ENCODE data around the gene SLC44A4. TPM values are rescaled to one million over a fixed set of nuclear protein-coding genes. Genes with fewer than 3 reads are reported as not detected.

Gene SLC44A4
- total and polyA plus RNA-seq, 12 donors: 0.03 to 0.24 (median 0.14) TPM; not detected in 9

DNA sequence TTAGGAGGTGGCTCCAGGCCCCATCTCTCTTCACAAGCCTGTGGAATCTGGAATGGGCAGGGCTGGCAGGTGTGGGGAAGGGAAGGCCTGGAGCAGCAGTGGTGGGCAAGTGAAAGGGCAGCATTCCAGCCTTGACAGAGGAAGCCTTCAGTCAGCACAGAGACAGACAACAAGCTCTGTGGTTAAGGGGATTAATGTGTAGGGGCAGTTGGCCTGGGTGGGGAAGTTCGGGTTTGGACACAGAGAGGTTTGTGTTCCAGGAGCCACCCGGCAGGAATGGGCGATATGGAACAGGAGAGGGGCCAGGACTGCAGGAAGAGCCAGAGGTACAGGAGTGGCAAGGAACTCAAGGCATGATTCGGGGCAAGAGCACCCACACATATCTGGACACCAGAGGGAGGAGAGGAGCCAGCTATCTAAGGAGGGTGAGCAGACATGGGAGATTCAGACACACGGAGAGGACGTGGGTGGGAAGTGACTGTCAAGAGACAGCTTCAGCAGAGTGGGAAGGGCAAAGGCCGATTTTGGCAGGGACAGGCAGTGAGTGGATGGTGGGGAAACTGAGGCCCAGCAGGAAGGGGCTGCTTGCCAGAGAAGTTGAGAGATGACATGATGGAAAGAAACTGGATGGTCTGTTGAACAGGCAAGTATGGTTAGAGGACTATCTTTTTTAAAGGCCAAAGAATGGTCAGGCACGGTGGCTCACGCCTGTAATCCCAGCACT lies 2.5 kb upstream of the SLC44A4 start:
- peaks cover under 1 to 70% (median 54%) of the 10 kb centered on the region in 9 donors for H3K36me3 ChIP-seq
- no peak for DNase-seq
- intact Hi-C loops (cut with DNase I): no loop called here

DNA sequence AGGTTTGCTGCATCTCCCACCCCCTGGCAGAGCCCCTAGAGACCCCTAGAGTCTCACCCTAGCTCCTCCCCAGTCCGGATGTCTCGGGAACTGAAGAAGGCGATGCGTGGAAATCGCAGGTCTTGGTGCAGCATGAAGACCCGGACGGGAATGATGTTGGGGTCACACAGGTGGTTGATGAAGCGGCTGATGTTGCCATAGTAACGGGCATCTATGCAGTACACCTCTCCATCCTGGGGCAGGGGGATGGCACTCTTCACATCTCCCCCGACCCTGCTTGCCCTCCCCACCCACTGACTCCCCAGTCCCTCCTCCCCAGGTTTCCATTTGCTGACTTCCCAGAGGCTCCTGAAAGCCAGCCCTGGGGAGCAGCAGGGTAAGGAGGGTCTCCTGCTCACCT lies 1.8 kb upstream of the SLC44A4 start:
- Histone ChIP-seq H3K36me3 (peaks cover 0 to 63% (median 50%) of the 10 kb centered on the region in 9 donors), H3K27ac (no peak overlapping the region), H3K4me1 (no peaks in the 10 kb centered on the region), H3K9me3 (no peaks in the 10 kb centered on the region), H3K27me3 (no peaks in the 10 kb centered on the region), H3K4me3 (no peak overlapping the region)
- WGBS, 2 donors: 90 to 92% methylated on average over 10 of the region's 10 CpGs
- TF ChIP-seq, protein P1, sequence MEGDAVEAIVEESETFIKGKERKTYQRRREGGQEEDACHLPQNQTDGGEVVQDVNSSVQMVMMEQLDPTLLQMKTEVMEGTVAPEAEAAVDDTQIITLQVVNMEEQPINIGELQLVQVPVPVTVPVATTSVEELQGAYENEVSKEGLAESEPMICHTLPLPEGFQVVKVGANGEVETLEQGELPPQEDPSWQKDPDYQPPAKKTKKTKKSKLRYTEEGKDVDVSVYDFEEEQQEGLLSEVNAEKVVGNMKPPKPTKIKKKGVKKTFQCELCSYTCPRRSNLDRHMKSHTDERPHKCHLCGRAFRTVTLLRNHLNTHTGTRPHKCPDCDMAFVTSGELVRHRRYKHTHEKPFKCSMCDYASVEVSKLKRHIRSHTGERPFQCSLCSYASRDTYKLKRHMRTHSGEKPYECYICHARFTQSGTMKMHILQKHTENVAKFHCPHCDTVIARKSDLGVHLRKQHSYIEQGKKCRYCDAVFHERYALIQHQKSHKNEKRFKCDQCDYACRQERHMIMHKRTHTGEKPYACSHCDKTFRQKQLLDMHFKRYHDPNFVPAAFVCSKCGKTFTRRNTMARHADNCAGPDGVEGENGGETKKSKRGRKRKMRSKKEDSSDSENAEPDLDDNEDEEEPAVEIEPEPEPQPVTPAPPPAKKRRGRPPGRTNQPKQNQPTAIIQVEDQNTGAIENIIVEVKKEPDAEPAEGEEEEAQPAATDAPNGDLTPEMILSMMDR (IDR thresholded peaks at IDR 0.05): no peak
- ATAC-seq (no peak), DNase-seq (no peak)
- intact Hi-C loops (cut with DNase I): no loop called here

More for the DNA sequence above, 2.5 kb upstream of the SLC44A4 start:
- no peaks in the 10 kb centered on the region for H3K27me3 ChIP-seq
- H3K4me1 ChIP-seq: no peaks in the 10 kb centered on the region
- TF ChIP-seq, protein P1 (IDR thresholded peaks at IDR 0.05): no peak
- H3K4me3 ChIP-seq: no peak overlapping the region
- no peak for ATAC-seq
- no peaks in the 10 kb centered on the region for H3K9me3 ChIP-seq
- WGBS, 2 donors: 88 to 90% methylated on average over 9 of the region's 9 CpGs
- H3K27ac ChIP-seq: no peak overlapping the region

DNA sequence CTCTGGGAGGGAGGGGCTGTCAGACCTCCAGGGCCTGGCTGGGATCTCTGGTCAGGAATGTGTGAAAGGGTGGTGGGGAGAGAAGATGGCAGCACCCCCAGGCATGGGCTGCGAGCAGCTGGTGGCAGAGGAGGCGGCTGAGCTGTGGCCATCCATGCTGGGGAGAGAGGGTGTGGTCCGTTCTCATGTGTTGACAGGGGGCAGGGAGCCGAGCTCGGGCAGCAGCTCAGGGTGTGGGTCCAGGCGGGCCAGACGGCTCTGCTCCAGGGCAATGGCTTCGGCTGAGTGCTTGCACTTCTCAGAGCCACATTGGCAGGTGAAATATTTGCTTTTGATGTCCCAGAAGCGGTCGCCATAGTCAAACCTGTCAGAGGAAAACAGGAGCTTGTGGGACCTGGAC lies 1.1 kb upstream of the SLC44A4 start:
- no peak overlapping the region for H3K4me3 ChIP-seq
- intact Hi-C loops (cut with DNase I): no loop called here
- no peaks in the 10 kb centered on the region for H3K9me3 ChIP-seq
- no peak for ATAC-seq
- H3K27ac ChIP-seq: no peak overlapping the region
- no peak for DNase-seq
- WGBS, 2 donors: 72 to 79% methylated on average over 10 of the region's 10 CpGs
- H3K4me1 ChIP-seq: no peaks in the 10 kb centered on the region
- H3K36me3 ChIP-seq: peaks cover 0 to 56% (median 43%) of the 10 kb centered on the region in 9 donors
- TF ChIP-seq, protein P1 (IDR thresholded peaks at IDR 0.05): no peak
- no peaks in the 10 kb centered on the region for H3K27me3 ChIP-seq

DNA sequence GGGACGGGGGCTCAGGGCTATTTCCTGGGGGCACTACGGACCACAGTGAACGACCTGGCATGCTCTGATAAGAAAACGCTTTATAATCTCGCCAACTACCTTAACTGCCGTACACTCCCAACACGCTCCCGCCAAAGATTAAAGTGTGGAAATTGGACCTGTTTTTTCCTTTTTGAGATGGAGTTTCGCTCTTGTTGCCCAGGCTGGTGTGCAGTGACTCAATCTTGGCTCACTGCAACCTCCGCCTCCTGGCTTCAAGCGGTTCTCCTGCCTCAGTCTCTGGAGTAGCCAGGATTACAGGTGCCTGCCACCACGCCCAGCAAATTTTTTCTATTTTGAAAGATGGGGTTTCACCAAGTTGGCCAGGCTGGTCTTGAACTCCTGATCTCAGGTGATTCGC lies 346 bp upstream of the SLC44A4 start:
- H3K36me3 ChIP-seq: peaks cover 0 to 48% (median 39%) of the 10 kb centered on the region in 9 donors
- WGBS, 2 donors: 81 to 88% methylated on average over 13 of the region's 13 CpGs
- no peak for DNase-seq
- H3K9me3 ChIP-seq: no peaks in the 10 kb centered on the region
- no peak for ATAC-seq
- H3K4me3 ChIP-seq: no peak overlapping the region
- no peak overlapping the region for H3K27ac ChIP-seq
- no peaks in the 10 kb centered on the region for H3K4me1 ChIP-seq
- H3K27me3 ChIP-seq: no peaks in the 10 kb centered on the region
- TF ChIP-seq, protein P1 (IDR thresholded peaks at IDR 0.05): no peak
- intact Hi-C loops (cut with DNase I): no loop called here

Measured in heart right ventricle (tissue), 16 donors.